Measurements from ENCODE around the gene MALT1.

MALT1 gene

GRCh38 chr18:58690259-58690658, 19.0 kb downstream of the MALT1 start:
- peaks cover 74% of the 10 kb centered on the region for H3K36me3 Mint-ChIP-seq
- H3K27me3 Mint-ChIP-seq = no peaks in the 10 kb centered on the region
- no peak overlapping the region for H3K4me3 Mint-ChIP-seq
- H3K4me1 Mint-ChIP-seq = peaks cover 92% of the 10 kb centered on the region
- H3K9me3 Mint-ChIP-seq = no peaks in the 10 kb centered on the region
- no peak for DNase-seq
- CTCF ChIA-PET = no interaction called here
- H3K27ac Mint-ChIP-seq = peak overlapping the region; percentile 74

- Mint-ChIP-seq H3K9me3 (no peaks in the 10 kb centered on the region), H3K4me3 (no peak overlapping the region), H3K4me1 (peaks cover 92% of the 10 kb centered on the region), H3K27me3 (no peaks in the 10 kb centered on the region), H3K36me3 (peaks cover 74% of the 10 kb centered on the region), H3K27ac (peak overlapping the region; percentile 74)
- CTCF ChIA-PET = interaction anchor here (0.6 to 1.7 kb wide), 2 partner anchors 33 to 73 kb away, joined by 3 to 4 read pairs; no protein-coding TSS in a partner anchor
- DNase-seq = no peak
These were observed 20.0 kb downstream of the MALT1 start for GRCh38 chr18:58691256-58691655.

GRCh38 chr18:58692422-58693185, 21.3 kb downstream of the MALT1 start:
- H3K36me3 Mint-ChIP-seq = peaks cover 75% of the 10 kb centered on the region
- no peaks in the 10 kb centered on the region for H3K9me3 Mint-ChIP-seq
- H3K27ac Mint-ChIP-seq = peak overlapping the region; percentile 87
- CTCF ChIA-PET = interaction anchor here (1.1 to 1.7 kb wide), 5 partner anchors 21 to 163 kb away, joined by 3 to 8 read pairs (median 4); partner anchors contain the start of gene MALT1
- peak; percentile 60 for DNase-seq
- no peaks in the 10 kb centered on the region for H3K27me3 Mint-ChIP-seq
- peaks cover 78% of the 10 kb centered on the region for H3K4me1 Mint-ChIP-seq
- H3K4me3 Mint-ChIP-seq = no peak overlapping the region

- Mint-ChIP-seq H3K9me3 (no peaks in the 10 kb centered on the region), H3K4me3 (no peak overlapping the region)
- CTCF ChIA-PET = no interaction called here
These were observed 23.0 kb downstream of the MALT1 start for GRCh38 chr18:58694221-58694620.

GRCh38 chr18:58694720-58695468, 23.6 kb downstream of the MALT1 start:
- Mint-ChIP-seq H3K4me1 (peaks cover 57% of the 10 kb centered on the region), H3K9me3 (no peaks in the 10 kb centered on the region), H3K4me3 (peak overlapping the region; percentile 15), H3K27ac (peak overlapping the region; percentile 87), H3K27me3 (no peaks in the 10 kb centered on the region), H3K36me3 (peaks cover 60% of the 10 kb centered on the region)
- no peak for DNase-seq
- CTCF ChIA-PET = no interaction called here

More at GRCh38 chr18:58694221-58694620, 23.0 kb downstream of the MALT1 start:
- Mint-ChIP-seq H3K4me1 (peaks cover 64% of the 10 kb centered on the region), H3K36me3 (peaks cover 66% of the 10 kb centered on the region), H3K27me3 (no peaks in the 10 kb centered on the region), H3K27ac (peak overlapping the region; percentile 87)
- DNase-seq = no peak

GRCh38 chr18:58695772-58696171, 24.5 kb downstream of the MALT1 start:
- Mint-ChIP-seq H3K36me3 (peaks cover 51% of the 10 kb centered on the region), H3K4me3 (peak overlapping the region; percentile 24), H3K27ac (peak overlapping the region; percentile 76), H3K4me1 (peaks cover 49% of the 10 kb centered on the region), H3K27me3 (no peaks in the 10 kb centered on the region), H3K9me3 (no peaks in the 10 kb centered on the region)
- no peak for DNase-seq
- CTCF ChIA-PET = interaction anchor here (0.7 kb wide), 2 partner anchors 14 to 23 kb away, joined by 3 read pairs; no protein-coding TSS in a partner anchor

GRCh38 chr18:58697146-58697545, 25.9 kb downstream of the MALT1 start:
- H3K27me3 Mint-ChIP-seq = no peaks in the 10 kb centered on the region
- no peak for DNase-seq
- CTCF ChIA-PET = interaction anchor here (0.9 to 1.8 kb wide), 5 partner anchors 9 to 67 kb away, joined by 3 to 5 read pairs (median 4); partner anchors contain the start of gene MALT1
- H3K4me3 Mint-ChIP-seq = peak overlapping the region; percentile 58
- H3K27ac Mint-ChIP-seq = peak overlapping the region; percentile 77
- H3K36me3 Mint-ChIP-seq = peaks cover 57% of the 10 kb centered on the region
- peaks cover 43% of the 10 kb centered on the region for H3K4me1 Mint-ChIP-seq
- no peaks in the 10 kb centered on the region for H3K9me3 Mint-ChIP-seq

GRCh38 chr18:58698701-58699193, 27.5 kb downstream of the MALT1 start:
- no peak for DNase-seq
- no peaks in the 10 kb centered on the region for H3K27me3 Mint-ChIP-seq
- no peak overlapping the region for H3K27ac Mint-ChIP-seq
- peaks cover 31% of the 10 kb centered on the region for H3K4me1 Mint-ChIP-seq
- no peak overlapping the region for H3K4me3 Mint-ChIP-seq
- H3K9me3 Mint-ChIP-seq = no peaks in the 10 kb centered on the region
- CTCF ChIA-PET = no interaction called here
- peaks cover 62% of the 10 kb centered on the region for H3K36me3 Mint-ChIP-seq

GRCh38 chr18:58699551-58699950, 28.3 kb downstream of the MALT1 start:
- Mint-ChIP-seq H3K4me1 (peaks cover 28% of the 10 kb centered on the region), H3K27me3 (no peaks in the 10 kb centered on the region), H3K4me3 (no peak overlapping the region), H3K9me3 (no peaks in the 10 kb centered on the region), H3K27ac (no peak overlapping the region), H3K36me3 (peaks cover 63% of the 10 kb centered on the region)
- DNase-seq = no peak
- CTCF ChIA-PET = interaction anchor here (1.1 kb wide), 1 partner anchor 9 kb away, joined by 3 read pairs; no protein-coding TSS in a partner anchor

GRCh38 chr18:58700209-58700608, 28.9 kb downstream of the MALT1 start:
- Mint-ChIP-seq H3K27me3 (no peaks in the 10 kb centered on the region), H3K36me3 (peaks cover 61% of the 10 kb centered on the region), H3K9me3 (no peaks in the 10 kb centered on the region), H3K4me1 (peaks cover 21% of the 10 kb centered on the region), H3K4me3 (no peak overlapping the region), H3K27ac (no peak overlapping the region)
- CTCF ChIA-PET = interaction anchor here (1.1 kb wide), 1 partner anchor 8 kb away, joined by 3 read pairs; no protein-coding TSS in a partner anchor
- DNase-seq = no peak

GRCh38 chr18:58712930-58713329, 41.7 kb downstream of the MALT1 start:
- H3K27ac Mint-ChIP-seq = no peak overlapping the region
- CTCF ChIA-PET = no interaction called here
- peaks cover 69% of the 10 kb centered on the region for H3K36me3 Mint-ChIP-seq
- no peak overlapping the region for H3K4me3 Mint-ChIP-seq
- H3K27me3 Mint-ChIP-seq = no peaks in the 10 kb centered on the region
- H3K4me1 Mint-ChIP-seq = peaks cover 43% of the 10 kb centered on the region
- H3K9me3 Mint-ChIP-seq = no peaks in the 10 kb centered on the region
- no peak for DNase-seq

- H3K9me3 Mint-ChIP-seq = no peaks in the 10 kb centered on the region
- peaks cover 50% of the 10 kb centered on the region for H3K4me1 Mint-ChIP-seq
- no peak for DNase-seq
- peak overlapping the region; percentile 81 for H3K27ac Mint-ChIP-seq
- no peak overlapping the region for H3K4me3 Mint-ChIP-seq
- H3K27me3 Mint-ChIP-seq = no peaks in the 10 kb centered on the region
- CTCF ChIA-PET = no interaction called here
- peaks cover 71% of the 10 kb centered on the region for H3K36me3 Mint-ChIP-seq
These were observed 43.0 kb downstream of the MALT1 start for GRCh38 chr18:58714259-58714658.

- Mint-ChIP-seq H3K4me3 (no peak overlapping the region), H3K4me1 (peaks cover 51% of the 10 kb centered on the region), H3K27ac (peak overlapping the region; percentile 81), H3K9me3 (no peaks in the 10 kb centered on the region), H3K27me3 (no peaks in the 10 kb centered on the region), H3K36me3 (peaks cover 72% of the 10 kb centered on the region)
- no peak for DNase-seq
- CTCF ChIA-PET = no interaction called here
These were observed 43.6 kb downstream of the MALT1 start for GRCh38 chr18:58714821-58715220.

- H3K27ac Mint-ChIP-seq = peak overlapping the region; percentile 81
- CTCF ChIA-PET = no interaction called here
- no peaks in the 10 kb centered on the region for H3K27me3 Mint-ChIP-seq
- no peaks in the 10 kb centered on the region for H3K9me3 Mint-ChIP-seq
- peaks cover 53% of the 10 kb centered on the region for H3K4me1 Mint-ChIP-seq
- H3K36me3 Mint-ChIP-seq = peaks cover 76% of the 10 kb centered on the region
- no peak for DNase-seq
- no peak overlapping the region for H3K4me3 Mint-ChIP-seq
These were observed 44.3 kb downstream of the MALT1 start for GRCh38 chr18:58715540-58715939.

Measured in activated naive CD4-positive, alpha-beta T cell treated with anti-CD3 and anti-CD28 coated beads, Interleukin-2, amount 10 ng/mL, durations not matched to agents 7 days and 5 days (primary cell).